Stimulated activated CD4-positive, alpha-beta T cell treated with anti-CD3 and anti-CD28 coated beads, TNF-alpha, amount 100 ng/mL, for 48 hours (primary cell): ENCODE data around the gene IQGAP3.
A peak's percentile ranks its signal among the peaks of the same experiment; 100 is the strongest.
"Not testable (repeated sequence)": the region's sequence is repeated elsewhere in the genome, so short reads cannot be mapped to it uniquely, and the experiment has no call there.

Experiments used
- DNase-seq, 3 donors: peaks; one replicate each; pipeline ENCODE4 v3.0.0-alpha.2; 2020; ENCODE audit warnings: low read depth in 3 of 3

IQGAP3 gene

GRCh38 chr1:156592910-156593660, 20.7 kb upstream of the IQGAP3 start:
- no peak for DNase-seq

- no peak for DNase-seq
Observed at GRCh38 chr1:156592158-156592909, 20.0 kb upstream of the IQGAP3 start.

DNA sequence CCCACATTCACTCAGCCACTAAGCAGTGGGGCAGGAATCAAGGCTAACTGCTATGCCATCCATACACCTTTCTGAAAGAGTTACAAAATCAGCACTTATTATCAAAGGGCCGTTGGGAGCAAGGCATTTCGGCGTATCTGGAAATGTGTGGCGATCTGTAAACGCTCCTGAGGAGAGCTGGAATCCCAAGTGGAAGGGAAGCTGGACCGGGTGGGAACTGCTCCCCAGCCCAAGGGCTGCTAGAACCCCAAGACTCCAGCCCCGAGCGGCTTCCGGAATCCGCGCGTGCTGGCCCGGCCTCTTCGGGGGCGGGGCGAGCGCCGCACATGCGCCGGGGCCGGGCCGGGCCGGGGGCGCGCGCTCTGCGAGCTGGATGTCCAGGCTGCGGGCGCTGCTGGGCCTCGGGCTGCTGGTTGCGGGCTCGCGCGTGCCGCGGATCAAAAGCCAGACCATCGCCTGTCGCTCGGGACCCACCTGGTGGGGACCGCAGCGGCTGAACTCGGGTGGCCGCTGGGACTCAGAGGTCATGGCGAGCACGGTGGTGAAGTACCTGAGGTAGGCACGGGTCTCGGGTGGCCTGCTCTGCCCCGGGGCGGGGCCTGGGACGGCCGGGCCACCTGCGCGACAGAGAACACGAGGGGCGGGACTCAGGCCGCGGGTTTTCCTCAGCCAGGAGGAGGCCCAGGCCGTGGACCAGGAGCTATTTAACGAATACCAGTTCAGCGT, 19.2 kb upstream of the IQGAP3 start, which contains the start of gene NAXE:
NAXE (plus strand) TSS at position 345 of the 726 bp plus-strand sequence; CDS start at position 374, 29 bp downstream.
- DNase-seq = peak; percentile 32 to 65 (median 44)

DNA sequence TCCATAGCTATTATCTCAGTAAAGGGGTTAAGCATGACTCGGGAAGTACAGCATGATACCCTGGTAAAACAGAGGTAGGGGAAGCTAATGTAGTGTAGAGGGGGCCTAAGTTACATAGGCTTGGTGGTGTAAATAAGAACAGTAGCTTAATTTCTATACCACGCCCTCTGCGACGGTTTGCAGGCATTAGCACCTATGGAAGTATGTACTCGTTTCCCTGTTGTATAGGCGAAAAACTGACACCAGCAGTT, 18.7 kb upstream of the IQGAP3 start:
- no peak for DNase-seq

DNA sequence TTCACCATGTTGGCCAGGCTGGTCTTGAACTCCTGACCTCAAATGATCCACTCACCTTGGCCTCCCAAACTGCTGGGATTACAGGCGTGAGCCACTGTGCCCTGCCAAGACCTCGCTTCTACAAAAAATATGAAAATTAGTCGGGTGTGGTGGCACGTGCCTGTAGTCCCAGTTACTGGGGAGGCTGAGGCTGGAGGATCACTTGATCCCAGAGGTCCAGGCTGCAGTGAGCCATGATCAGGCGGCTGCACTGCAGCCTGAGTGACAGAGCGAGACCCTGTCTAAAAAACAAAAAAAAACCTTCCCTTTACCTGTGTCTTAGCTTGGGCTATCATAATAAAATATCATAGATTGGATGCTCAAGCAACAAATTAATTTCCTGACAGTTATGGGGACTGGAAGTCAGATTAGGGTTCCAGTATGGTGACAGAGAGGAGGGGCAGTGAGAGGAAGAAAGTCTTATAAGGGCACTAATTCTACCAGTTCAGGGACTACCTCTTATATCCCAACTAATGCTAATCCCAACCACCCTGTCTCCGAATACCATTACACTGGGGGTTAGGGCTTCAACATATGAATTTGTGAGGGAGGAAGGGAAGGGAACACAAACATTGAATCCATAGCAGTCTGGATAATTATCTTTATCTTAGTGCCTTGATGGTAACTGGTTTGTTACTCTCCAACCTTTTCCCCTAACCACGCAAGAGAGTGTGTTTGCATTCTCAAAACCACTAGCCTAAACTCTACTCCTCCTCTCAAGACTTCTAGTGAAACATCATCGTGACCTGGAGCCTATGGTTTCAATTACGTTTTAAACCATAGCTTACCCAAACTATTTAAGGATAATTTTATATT, 18.2 kb upstream of the IQGAP3 start:
- DNase-seq = no peak

GRCh38 chr1:156589546-156589945, 17.2 kb upstream of the IQGAP3 start:
- no peak for DNase-seq

DNA sequence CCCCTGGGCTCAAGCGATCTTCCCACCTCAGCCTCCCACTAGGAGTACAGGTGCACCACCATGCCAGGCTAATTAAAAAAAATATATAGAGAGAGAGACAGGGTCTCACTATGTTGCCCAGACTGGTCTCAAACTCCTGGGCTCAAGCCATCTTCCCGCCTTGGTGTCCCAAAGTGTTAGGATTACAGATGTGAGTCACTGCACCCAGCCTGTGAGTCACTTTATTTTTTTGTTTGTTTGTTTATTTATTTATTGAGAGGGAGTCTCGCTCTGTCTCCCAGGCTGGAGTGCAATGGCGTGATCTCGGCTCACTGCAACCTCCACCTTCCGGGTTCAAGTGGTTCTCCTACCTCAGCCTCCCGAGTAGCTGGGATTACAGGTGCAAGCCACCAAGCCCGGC, 15.6 kb upstream of the IQGAP3 start:
- not testable (repeated sequence) for DNase-seq

GRCh38 chr1:156586892-156587477, 14.6 kb upstream of the IQGAP3 start:
- DNase-seq = no peak

- no peak for DNase-seq
Observed at GRCh38 chr1:156586323-156586722, 14.0 kb upstream of the IQGAP3 start.

- no peak for DNase-seq
Observed at GRCh38 chr1:156584813-156585212, 12.4 kb upstream of the IQGAP3 start.

GRCh38 chr1:156583821-156584622, 11.7 kb upstream of the IQGAP3 start:
- DNase-seq = peak; percentile 47 to 75 (median 71)

DNA sequence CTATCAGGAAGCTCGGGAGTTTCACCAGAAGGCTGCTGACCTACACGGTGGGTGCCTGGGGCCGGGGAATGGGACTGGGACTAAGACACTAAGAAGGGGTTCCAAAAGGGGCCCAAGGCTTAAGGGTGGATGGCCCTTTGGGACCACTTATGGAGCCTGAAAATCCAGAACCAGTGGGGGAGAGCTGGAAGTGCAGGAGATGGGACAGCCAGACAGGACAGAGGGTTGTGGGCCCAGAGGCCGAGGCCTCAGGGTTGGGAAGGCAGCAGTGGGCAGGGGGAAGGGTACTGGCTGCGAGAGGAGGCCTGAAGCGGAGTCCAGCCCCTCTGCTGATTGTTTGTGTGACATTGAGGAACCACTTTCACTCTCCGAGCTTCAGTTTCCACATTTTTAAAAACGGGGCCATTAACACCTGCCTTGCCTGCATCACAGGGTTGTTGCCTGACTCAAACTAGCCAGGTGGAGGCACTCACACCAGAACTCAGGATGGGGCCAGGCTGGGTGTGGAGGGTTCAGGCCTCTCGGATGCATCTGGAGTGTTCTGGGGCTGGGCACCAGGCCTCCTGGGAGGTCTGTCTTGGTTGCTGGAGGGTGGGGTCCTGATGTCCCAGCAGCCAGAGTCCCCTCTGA, 10.1 kb upstream of the IQGAP3 start:
- DNase-seq = no peak

DNA sequence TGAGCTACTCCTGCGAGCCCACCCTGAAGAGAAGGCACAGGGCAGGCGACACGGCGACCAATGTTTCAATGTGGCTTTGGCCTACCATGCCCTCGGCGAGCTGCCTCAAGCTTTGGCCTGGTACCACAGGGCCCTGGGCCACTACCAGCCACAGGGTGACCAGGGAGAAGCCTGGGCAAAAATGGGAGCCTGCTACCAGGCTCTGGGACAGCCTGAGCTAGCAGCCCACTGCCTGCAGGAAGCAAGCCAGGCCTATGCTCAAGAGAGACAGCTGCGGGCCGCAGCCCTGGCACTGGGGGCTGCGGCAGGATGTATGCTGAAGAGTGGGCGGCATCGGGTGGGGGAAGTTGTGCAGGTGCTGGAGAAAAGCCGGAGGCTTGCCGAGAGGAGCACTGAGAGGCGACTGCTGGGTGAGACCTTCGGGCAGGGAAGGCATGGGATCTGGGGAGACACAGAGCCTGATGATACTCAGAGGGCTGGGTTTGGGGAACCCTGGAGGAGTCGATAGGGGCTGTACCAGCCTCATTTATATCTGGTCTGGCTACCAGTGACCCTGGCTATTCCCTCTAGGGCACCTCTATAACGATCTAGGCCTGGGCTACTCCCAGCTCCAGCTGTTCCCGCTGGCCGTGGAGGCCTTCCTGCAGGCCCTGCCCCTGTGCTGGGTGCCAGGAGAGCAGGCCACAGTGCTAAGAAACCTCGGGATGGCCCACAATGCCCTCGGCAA, 9.5 kb upstream of the IQGAP3 start:
- no peak for DNase-seq

DNA sequence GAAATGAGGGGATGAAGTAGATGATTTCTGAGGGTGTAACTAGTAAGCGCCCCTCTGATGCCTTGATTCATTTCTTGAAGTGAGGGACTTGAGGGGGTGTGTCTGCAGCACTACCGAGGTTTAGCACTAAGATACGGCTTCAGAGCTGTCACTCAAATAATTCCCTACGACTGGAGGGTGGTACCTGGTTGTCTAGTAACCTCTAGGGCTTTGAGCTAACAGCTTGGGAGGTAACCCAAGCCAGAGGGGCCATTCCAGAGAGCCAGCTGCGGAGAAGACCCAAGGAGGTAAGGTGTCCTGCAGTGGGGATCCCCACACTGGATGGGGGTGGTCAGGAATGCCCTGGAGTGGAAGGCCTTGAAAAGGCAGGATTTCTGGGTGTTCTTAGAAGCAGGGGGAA, 7.1 kb upstream of the IQGAP3 start, which contains the start of gene TTC24:
TTC24 (plus strand) TSS at position 252 of the 400 bp plus-strand sequence. CDS start 1,642 bp downstream, outside the sequence.
- DNase-seq = no peak

DNA sequence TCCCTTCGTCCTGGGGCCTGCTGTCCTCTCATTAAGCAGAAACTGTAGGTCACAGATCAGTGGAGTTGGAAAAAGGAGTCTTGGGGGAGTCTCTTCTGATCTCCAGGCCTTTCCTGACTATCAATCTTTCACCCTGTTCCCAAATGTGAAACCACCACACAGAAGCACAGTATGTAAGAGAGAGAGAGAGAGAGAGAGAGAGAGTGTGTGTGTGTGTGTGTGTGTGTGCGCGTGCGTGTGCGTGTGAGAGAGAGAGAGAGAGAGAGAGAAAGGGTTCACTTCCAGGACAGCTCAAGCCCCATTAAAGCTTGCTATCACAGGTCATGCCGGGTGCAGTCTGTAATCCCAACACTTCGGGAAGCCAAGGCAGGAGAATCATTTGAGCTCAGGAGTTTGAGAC, 5.7 kb upstream of the IQGAP3 start:
- DNase-seq = no peak

DNA sequence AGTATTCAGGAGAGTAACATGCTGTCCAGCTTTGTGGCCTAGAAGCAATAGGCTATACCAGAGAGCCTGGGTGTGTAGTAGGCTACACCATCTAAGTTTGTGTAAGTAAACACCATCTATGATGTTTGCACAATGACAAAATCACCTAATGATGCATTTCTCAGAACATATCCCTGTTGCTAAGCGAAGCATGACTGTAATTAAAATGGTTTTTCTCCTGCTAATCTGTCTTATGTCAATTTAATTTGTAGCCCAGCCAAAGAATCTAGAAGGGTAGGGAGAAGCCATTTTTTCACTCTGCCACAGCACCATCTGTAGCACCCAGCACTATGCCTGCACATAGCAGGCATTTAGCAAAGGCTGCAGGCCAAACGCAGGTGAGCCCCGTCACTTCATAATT, 5.2 kb upstream of the IQGAP3 start:
- DNase-seq = no peak

GRCh38 chr1:156574039-156574633, 1.8 kb upstream of the IQGAP3 start:
- DNase-seq = no peak

GRCh38 chr1:156572663-156573018, 276 bp upstream of the IQGAP3 start:
- no peak for DNase-seq

DNA sequence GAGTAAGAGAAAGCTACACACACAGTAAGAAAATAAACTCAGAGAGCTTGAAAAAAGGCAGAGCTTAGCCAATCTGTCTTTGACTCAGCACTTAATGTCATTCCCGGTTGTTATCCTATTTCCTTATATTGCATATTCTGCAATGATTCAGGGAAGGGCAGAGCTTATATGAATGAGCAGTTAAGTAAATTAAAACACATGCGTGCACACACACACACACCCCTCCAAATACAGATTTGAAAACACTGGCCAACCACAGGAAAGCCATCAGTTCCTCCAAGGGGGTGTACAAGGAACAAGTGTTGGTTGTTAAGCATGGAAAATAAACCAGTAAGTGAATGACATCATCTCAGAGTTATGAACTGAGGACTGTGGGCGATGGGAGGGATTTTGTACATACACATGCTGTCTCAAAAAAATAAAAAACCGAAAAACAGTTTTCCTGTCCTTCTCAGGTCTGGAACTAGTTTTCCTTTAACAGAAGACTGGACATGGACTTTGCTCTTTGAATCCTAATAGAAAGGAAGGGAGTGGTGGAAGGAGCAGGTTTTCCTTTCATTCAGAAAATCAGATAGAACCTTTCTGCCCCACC, 1.0 kb downstream of the IQGAP3 start:
- DNase-seq = no peak
